ENCODE results near the gene TMEM14C. TPM values are rescaled to one million over a fixed set of nuclear protein-coding genes. Genes with fewer than 3 reads are reported as not detected.

TMEM14C gene
- total RNA-seq, 4 donors from 2014 or later, result 103 to 215 (median 162) TPM

- intact Hi-C loops (cut with DNase I), result no loop called here
- no peak overlapping the region for H3K27ac ChIP-seq
These were observed 40.1 kb downstream of the TMEM14C start for GRCh38 chr6:10763006-10763405.

GRCh38 chr6:10769419-10769818, 46.5 kb downstream of the TMEM14C start:
- Histone ChIP-seq H3K27me3 (no peaks in the 10 kb centered on the region), H3K4me1 (no peaks in the 10 kb centered on the region), H3K4me3 (replicated peaks in 1 of 3) (no peak overlapping the region), H3K27ac (no peak overlapping the region), H3K9me3 (no peaks in the 10 kb centered on the region), H3K36me3 (peaks cover 0 to 3% of the 10 kb centered on the region in 2 donors)
- 93 to 97% methylated on average over 3 of the region's 3 CpGs for WGBS, 2 donors
- DNase-seq, result no peak
- intact Hi-C loops (cut with DNase I), result no loop called here
- TF ChIP-seq CTCF (IDR thresholded peaks at IDR 0.05) (no peak), POLR2A (IDR thresholded peaks at IDR 0.05) (no peak)

More at GRCh38 chr6:10763006-10763405, 40.1 kb downstream of the TMEM14C start:
- WGBS, 2 donors, result 95 to 100% methylated on average over 2 of the region's 2 CpGs
- no peak for DNase-seq
- Histone ChIP-seq H3K27me3 (no peaks in the 10 kb centered on the region), H3K4me1 (peaks cover 0 to 14% of the 10 kb centered on the region in 2 donors), H3K36me3 (no peaks in the 10 kb centered on the region), H3K4me3 (replicated peaks in 1 of 3) (no peak overlapping the region), H3K9me3 (no peaks in the 10 kb centered on the region)
- TF ChIP-seq CTCF (IDR thresholded peaks at IDR 0.05), result no peak
- no peak for TF ChIP-seq POLR2A (IDR thresholded peaks at IDR 0.05)

- intact Hi-C loops (cut with DNase I), result no loop called here
- DNase-seq, result no peak
- 83 to 86% methylated on average over 12 of the region's 12 CpGs for WGBS, 2 donors
- Histone ChIP-seq H3K9me3 (no peaks in the 10 kb centered on the region), H3K4me1 (no peaks in the 10 kb centered on the region), H3K27me3 (no peaks in the 10 kb centered on the region), H3K27ac (no peak overlapping the region), H3K4me3 (replicated peaks in 1 of 3) (no peak overlapping the region), H3K36me3 (peaks cover 3 to 4% of the 10 kb centered on the region in 2 donors)
- TF ChIP-seq CTCF (IDR thresholded peaks at IDR 0.05) (no peak), POLR2A (IDR thresholded peaks at IDR 0.05) (no peak)
These were observed 48.6 kb downstream of the TMEM14C start for GRCh38 chr6:10771371-10771894.

GRCh38 chr6:10778230-10778629, 55.4 kb downstream of the TMEM14C start:
- DNase-seq, result no peak
- no peak overlapping the region for H3K4me3 ChIP-seq (replicated peaks in 1 of 3)
- no peaks in the 10 kb centered on the region for H3K27me3 ChIP-seq
- H3K9me3 ChIP-seq, result no peaks in the 10 kb centered on the region
- no peaks in the 10 kb centered on the region for H3K4me1 ChIP-seq
- no peak overlapping the region for H3K27ac ChIP-seq
- WGBS, 2 donors, result 97 to 98% methylated on average over 3 of the region's 3 CpGs
- peaks cover 0 to 4% of the 10 kb centered on the region in 2 donors for H3K36me3 ChIP-seq
- no peak for TF ChIP-seq POLR2A (IDR thresholded peaks at IDR 0.05)
- TF ChIP-seq CTCF (IDR thresholded peaks at IDR 0.05), result no peak
- intact Hi-C loops (cut with DNase I), result no loop called here

GRCh38 chr6:10779076-10779475, 56.2 kb downstream of the TMEM14C start:
- Histone ChIP-seq H3K4me1 (no peaks in the 10 kb centered on the region), H3K9me3 (no peaks in the 10 kb centered on the region), H3K36me3 (peaks cover 0 to 4% of the 10 kb centered on the region in 2 donors), H3K27ac (no peak overlapping the region), H3K27me3 (no peaks in the 10 kb centered on the region), H3K4me3 (replicated peaks in 1 of 3) (no peak overlapping the region)
- intact Hi-C loops (cut with DNase I), result no loop called here
- DNase-seq, result no peak
- TF ChIP-seq CTCF (IDR thresholded peaks at IDR 0.05), result no peak
- TF ChIP-seq POLR2A (IDR thresholded peaks at IDR 0.05), result no peak
- 92 to 95% methylated on average over 8 of the region's 8 CpGs for WGBS, 2 donors

Small RNAs within 50 kb of the gene (small RNA-seq; reads per million reads assigned to genes)
- gene RF00019 (not detected), gene RNA5SP203 (not detected)

Other genes with a start within 250 kb of the TMEM14C start
- gene GCNT2, start 201.7 kb upstream of the TMEM14C start, total RNA-seq, result 1 to 10 TPM; 4.0 to 9.8 (median 8.0) TPM
- gene C6orf52, start 28.5 kb upstream of the TMEM14C start, total RNA-seq, result not detected
- gene PAK1IP1, start 28.1 kb upstream of the TMEM14C start, total RNA-seq, result 10 to 100 TPM in 3 of 4 donors, 1 to 10 TPM in 1; 8.8 to 15.6 (median 12.7) TPM
- gene TMEM14B, start 24.7 kb downstream of the TMEM14C start, total RNA-seq, result 100 to 1,000 TPM; 114 to 217 (median 197) TPM
- under 1 TPM in 1 of 4 donors, not detected in 3; 0.21 TPM for gene MAK, start 115.5 kb downstream of the TMEM14C start, total RNA-seq
- not detected for gene GCM2, start 159.0 kb downstream of the TMEM14C start, total RNA-seq
- 1 to 10 TPM in 3 of 4 donors, under 1 TPM in 1; 0.78 to 4.5 (median 1.8) TPM for gene SYCP2L, start 164.0 kb downstream of the TMEM14C start, total RNA-seq